C4-2B (cell line): ENCODE data around the gene KCNQ1OT1.

Experiments
- CTCF ChIP-seq: fragments of 450-650 bp; conservative IDR thresholded peaks from 2 replicates; pipeline ENCODE4 v1.5.1; 2017; ENCODE audit warnings: mild to moderate bottlenecking
- ZFX ChIP-seq: fragments of 450-650 bp; IDR thresholded peaks from 2 replicates; pipeline ENCODE4 v1.6.1; 2017

- TF ChIP-seq CTCF (no peak), ZFX (no peak)
These were observed 111.6 kb downstream of the KCNQ1OT1 start for GRCh38 chr11:2587976-2588748.
